GM10248 (cell line): Measurements from ENCODE around the gene CCDC50.

Experiments used
- CTCF ChIA-PET: fragments of 300-600 bp; sonication (Branson Sonifier 250); formaldehyde crosslinking; extraction: SDS; loops from one replicate; lab custom pipeline; 2021; ENCODE audit warnings: antibody characterized with exemption; lab: Yijun Ruan, JAX
- POLR2A ChIA-PET: fragments of 350-650 bp; sonication (Branson Sonifier 250); formaldehyde crosslinking; extraction: SDS; loops from one replicate; lab custom pipeline; 2020; ENCODE audit warnings: antibody characterized with exemption; lab: Yijun Ruan, JAX
- DNase-seq: peaks from one replicate; pipeline ENCODE4 v3.0.0; 2012; ENCODE audit errors: extremely low spot score
- TF ChIP-seq, protein P1 (sequence below): IDR thresholded peaks from 2 replicates; pipeline ENCODE4 v1.5.1; 2012; ENCODE audit warnings: mild to moderate bottlenecking, low read depth; ENCODE audit errors: extremely low read depth, missing control alignments, control extremely low read depth

Gene CCDC50

DNA sequence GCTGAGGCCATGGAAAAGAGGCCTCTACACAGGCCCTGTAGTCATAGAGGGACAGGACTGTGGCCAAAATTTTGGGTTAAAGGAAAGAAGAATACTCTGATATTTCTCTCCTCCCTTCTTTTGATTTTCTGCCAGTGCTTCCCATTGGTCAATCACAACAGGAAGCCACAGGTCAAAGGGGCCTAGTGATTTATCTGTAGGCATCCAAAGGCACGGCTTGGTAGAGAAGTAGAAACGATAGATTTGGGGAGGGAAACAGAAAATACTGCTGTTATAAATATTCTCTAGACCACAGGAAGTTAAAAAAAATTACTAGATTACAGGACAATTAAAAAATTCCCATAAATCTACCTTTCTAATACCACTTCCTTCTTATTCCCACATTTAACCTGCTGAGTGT lies 1.7 kb upstream of the CCDC50 start:
- DNase-seq = no peak
- POLR2A ChIA-PET = no interaction called here
- TF ChIP-seq, protein P1, sequence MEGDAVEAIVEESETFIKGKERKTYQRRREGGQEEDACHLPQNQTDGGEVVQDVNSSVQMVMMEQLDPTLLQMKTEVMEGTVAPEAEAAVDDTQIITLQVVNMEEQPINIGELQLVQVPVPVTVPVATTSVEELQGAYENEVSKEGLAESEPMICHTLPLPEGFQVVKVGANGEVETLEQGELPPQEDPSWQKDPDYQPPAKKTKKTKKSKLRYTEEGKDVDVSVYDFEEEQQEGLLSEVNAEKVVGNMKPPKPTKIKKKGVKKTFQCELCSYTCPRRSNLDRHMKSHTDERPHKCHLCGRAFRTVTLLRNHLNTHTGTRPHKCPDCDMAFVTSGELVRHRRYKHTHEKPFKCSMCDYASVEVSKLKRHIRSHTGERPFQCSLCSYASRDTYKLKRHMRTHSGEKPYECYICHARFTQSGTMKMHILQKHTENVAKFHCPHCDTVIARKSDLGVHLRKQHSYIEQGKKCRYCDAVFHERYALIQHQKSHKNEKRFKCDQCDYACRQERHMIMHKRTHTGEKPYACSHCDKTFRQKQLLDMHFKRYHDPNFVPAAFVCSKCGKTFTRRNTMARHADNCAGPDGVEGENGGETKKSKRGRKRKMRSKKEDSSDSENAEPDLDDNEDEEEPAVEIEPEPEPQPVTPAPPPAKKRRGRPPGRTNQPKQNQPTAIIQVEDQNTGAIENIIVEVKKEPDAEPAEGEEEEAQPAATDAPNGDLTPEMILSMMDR = no peak
- CTCF ChIA-PET = interaction anchor here (1.1 to 1.4 kb wide), 2 partner anchors 11 to 20 kb away, joined by 3 to 5 read pairs; no protein-coding TSS in a partner anchor

DNA sequence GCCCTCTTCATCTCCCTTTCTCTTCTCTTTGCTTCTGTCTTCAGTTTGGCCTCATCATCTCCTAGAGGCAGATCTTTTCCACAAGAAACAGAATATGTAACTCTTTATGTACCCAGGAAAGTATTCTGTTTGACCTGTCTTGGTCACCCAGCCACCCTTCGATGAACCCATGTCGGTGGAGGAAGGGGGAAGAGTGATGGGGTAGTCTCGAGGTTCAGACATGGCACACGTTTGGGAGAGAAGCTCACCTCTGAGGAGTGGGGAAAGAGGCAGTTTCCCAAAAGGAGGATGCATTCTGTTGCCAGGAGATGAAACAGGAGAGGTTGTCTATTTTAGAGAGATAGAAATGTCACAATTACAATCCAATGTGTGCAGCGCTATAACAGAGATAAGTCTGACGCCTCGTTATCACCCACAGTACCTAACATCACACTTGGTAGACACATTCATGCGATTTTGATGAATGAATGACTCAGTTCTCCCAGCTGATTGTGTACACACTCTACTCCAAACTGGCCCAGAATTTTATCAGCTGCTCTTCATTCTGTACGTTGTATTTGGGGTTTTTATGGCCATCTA lies 722 bp upstream of the CCDC50 start:
- CTCF ChIA-PET = interaction anchor here (1.1 to 1.5 kb wide), 6 partner anchors 10 to 83 kb away, joined by 3 to 5 read pairs (median 4); no protein-coding TSS in a partner anchor
- POLR2A ChIA-PET = no interaction called here
- no peak for DNase-seq
- TF ChIP-seq, protein P1 = no peak

DNA sequence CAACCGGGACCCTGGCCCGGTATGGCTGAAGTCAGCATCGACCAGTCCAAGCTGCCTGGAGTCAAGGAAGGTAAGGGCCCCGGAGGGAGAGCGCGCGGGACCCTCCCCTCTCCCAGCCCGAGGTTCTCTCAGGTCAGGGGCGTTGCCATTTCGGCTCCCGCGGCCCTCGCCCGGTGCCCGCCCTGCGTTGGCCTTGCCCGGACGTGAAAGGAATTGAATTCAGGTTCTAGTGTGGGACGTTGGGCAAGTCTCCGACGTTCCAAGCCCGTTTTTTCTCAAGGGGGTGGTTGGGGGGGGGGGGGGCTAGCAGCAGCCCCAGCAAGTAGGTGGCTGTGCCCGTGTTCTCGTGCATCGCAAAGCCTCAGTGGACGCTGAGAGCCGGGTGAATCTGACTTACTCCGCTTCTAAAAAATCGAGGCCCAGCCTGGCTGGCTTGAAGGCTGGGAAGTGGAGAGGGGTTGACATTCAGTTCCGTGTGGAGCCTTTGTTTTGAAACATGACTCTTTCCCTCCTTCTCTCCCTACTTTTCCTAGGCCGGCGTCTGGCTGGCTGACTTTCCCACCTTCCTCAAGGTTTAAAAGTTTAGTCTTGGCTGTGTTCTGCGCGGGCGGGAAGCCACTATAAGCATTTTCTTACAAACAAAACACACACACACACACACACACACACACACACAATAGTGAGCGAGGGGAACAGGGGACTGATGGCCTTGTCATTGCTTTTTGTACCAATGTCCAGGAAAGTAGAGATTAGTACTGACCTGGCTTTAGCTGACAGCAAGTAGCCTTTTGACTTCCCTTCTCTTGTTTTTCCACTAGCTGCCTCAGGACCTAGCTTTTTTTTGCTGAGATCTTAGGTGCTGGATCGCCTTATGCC lies 698 bp downstream of the CCDC50 start, which contains the start of gene UTS2B:
UTS2B (minus strand) TSS at position 873 of the 876 bp plus-strand sequence. CDS start 48,337 bp downstream, outside the sequence.
- POLR2A ChIA-PET = no interaction called here
- DNase-seq = no peak
- CTCF ChIA-PET = interaction anchor here (0.9 to 1.5 kb wide), 6 partner anchors 9 to 43 kb away, joined by 3 to 6 read pairs (median 4); no protein-coding TSS in a partner anchor
- TF ChIP-seq, protein P1 = no peak

DNA sequence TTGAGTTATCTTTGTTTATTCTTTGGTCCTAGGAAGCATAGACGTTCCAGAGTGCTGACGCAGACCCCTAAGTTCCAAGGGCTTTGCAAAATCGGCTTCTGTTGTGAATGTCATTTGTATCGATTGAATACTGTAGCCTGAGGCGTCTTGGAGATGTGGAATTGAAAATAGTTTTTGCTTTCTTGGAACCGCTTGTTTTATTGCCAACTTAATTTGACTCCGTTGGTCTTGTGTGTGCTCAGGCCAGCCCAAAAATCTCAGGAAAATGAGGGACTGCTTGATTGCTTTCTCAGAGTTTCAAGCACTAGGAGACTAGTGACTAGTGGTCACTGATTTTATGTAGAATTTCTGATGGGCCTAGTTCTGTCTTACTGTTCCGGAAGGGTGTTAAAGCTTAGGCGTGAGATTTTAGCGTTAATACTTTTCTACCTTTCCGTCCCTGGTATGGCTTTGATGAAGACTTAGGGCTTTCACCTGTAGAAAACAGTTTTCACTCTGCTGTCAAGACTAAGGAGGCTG lies 1.4 kb downstream of the CCDC50 start:
- CTCF ChIA-PET = interaction anchor here (0.9 to 1.5 kb wide), 4 partner anchors 10 to 15 kb away, joined by 3 to 6 read pairs (median 4); no protein-coding TSS in a partner anchor
- TF ChIP-seq, protein P1 = no peak
- DNase-seq = no peak
- POLR2A ChIA-PET = no interaction called here

DNA sequence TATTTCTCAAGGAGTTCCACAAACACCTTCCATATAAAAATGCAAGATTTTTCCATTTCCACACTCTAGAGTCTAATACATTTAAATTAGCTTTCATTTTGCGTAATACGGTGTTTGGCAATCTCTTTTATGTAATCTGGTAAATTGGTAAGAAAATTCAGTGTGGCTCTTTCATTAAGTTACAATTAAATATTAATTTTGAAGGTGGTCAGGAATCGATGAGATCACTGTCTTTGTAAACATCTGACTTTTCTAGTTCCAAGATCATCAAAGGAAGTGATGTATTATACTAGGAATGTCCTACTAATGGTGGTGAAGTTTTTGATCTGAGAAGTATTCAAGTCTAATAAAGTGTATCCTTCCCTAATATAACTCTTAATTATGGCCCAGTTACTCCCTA lies 2.2 kb downstream of the CCDC50 start:
- ChIA-PET CTCF (interaction anchor here (1.4 to 1.5 kb wide), 2 partner anchors 10 to 27 kb away, joined by 4 to 6 read pairs; no protein-coding TSS in a partner anchor), POLR2A (no interaction called here)
- TF ChIP-seq, protein P1 = no peak
- no peak for DNase-seq

DNA sequence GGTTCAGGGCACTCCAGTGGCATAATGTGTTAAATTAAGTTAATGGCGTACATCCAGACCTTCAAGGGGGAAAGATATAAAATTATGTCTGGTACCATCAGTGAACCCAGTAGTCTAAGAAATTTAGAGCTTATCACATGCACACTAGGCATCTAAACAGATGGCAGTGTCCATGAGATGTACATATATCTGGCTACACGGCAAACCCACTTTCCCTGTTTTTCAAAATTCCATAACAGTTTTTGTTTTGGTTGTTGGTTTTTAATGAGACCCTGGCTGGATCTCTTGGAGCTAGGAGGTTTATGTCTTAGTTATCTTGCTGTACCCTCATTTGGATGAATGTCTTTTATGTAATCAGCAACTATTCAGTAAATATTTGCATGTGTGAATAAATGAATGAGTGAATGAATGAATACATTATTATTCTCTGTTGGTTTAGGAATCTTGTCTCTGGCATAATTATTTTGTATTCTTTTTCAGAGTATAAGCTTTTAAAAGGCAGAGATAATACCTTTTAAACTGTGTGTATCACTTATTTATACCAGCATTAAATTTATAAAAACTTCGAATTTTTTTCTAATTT lies 4.2 kb downstream of the CCDC50 start:
- POLR2A ChIA-PET = no interaction called here
- DNase-seq = no peak
- CTCF ChIA-PET = interaction anchor here (0.9 to 1.4 kb wide), 4 partner anchors 19 to 93 kb away, joined by 3 to 5 read pairs (median 4); no protein-coding TSS in a partner anchor
- TF ChIP-seq, protein P1 = no peak
